ENCODE measurements around the gene HEATR3. TPM values are rescaled to one million over a fixed set of nuclear protein-coding genes. Genes with fewer than 3 reads are reported as not detected.

Gene HEATR3
- total and polyA plus RNA-seq, 12 donors: 5.3 to 35.3 (median 20.1) TPM

DNA sequence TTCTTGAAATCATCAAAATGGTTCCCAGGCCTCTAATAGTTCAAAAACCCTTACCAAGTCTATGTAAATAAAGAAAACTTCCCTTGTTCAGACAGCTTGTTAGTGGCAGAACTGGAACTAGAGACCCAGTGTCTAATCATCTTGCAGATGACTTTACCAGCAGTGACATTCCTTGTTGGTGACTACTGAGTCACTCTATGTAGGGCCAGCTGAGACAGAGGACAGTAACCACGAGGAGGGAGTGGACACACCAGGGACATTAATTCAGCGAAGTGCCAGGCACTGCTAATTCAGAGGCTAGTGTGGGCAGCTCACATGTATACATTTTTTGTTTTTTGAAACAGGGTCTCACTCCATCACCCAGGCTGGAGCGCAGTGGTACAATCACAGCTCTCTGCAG, 6.1 kb upstream of the HEATR3 start:
- Histone ChIP-seq H3K9me3 (replicated peaks in 1 of 3) (peaks cover 0 to 9% (median 0%) of the 10 kb centered on the region in 3 donors), H3K4me1 (replicated peaks in 1 of 2) (no peaks in the 10 kb centered on the region), H3K27ac (no peak overlapping the region), H3K4me3 (no peak overlapping the region), H3K36me3 (replicated peaks in 1 of 2) (no peaks in the 10 kb centered on the region), H3K27me3 (no peaks in the 10 kb centered on the region)
- intact Hi-C loops (cut with DNase I): no loop called here
- TF ChIP-seq, protein P1, sequence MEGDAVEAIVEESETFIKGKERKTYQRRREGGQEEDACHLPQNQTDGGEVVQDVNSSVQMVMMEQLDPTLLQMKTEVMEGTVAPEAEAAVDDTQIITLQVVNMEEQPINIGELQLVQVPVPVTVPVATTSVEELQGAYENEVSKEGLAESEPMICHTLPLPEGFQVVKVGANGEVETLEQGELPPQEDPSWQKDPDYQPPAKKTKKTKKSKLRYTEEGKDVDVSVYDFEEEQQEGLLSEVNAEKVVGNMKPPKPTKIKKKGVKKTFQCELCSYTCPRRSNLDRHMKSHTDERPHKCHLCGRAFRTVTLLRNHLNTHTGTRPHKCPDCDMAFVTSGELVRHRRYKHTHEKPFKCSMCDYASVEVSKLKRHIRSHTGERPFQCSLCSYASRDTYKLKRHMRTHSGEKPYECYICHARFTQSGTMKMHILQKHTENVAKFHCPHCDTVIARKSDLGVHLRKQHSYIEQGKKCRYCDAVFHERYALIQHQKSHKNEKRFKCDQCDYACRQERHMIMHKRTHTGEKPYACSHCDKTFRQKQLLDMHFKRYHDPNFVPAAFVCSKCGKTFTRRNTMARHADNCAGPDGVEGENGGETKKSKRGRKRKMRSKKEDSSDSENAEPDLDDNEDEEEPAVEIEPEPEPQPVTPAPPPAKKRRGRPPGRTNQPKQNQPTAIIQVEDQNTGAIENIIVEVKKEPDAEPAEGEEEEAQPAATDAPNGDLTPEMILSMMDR (IDR thresholded peaks at IDR 0.05): no peak
- TF ChIP-seq POLR2A (IDR thresholded peaks at IDR 0.05): no peak
- DNase-seq: no peak
- 63 to 97% (median 80%) methylated on average over 3 of the region's 3 CpGs for WGBS, 4 donors

DNA sequence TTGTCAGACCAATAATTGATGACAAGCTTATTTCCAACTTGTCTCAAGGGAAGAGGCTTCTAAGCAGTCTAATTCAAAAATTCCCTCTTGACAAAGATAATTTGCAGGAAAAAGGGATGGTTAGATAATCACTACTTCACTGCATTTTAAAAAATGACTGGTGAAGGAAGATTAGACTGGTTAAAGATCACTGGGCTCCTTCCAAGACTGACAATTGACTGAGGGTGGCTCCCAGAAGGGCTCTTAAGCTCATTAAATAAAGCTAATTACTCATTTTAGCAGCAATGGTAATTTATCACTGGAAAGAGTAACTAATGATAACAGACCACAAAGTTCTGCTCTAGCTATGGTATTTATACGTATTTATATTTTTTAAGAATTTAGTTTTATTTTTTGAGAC, 4.4 kb upstream of the HEATR3 start:
- H3K27me3 ChIP-seq: no peaks in the 10 kb centered on the region
- no peaks in the 10 kb centered on the region for H3K4me1 ChIP-seq (replicated peaks in 1 of 2)
- H3K27ac ChIP-seq: no peak overlapping the region
- 42 to 88% (median 78%) methylated on average over 1 of the region's 1 CpG for WGBS, 4 donors
- H3K9me3 ChIP-seq (replicated peaks in 1 of 3): peaks cover 0 to 2% (median 0%) of the 10 kb centered on the region in 3 donors
- intact Hi-C loops (cut with DNase I): no loop called here
- no peak for DNase-seq
- H3K36me3 ChIP-seq (replicated peaks in 1 of 2): no peaks in the 10 kb centered on the region
- no peak for TF ChIP-seq POLR2A (IDR thresholded peaks at IDR 0.05)
- TF ChIP-seq, protein P1 (IDR thresholded peaks at IDR 0.05): no peak
- H3K4me3 ChIP-seq: no peak overlapping the region

DNA sequence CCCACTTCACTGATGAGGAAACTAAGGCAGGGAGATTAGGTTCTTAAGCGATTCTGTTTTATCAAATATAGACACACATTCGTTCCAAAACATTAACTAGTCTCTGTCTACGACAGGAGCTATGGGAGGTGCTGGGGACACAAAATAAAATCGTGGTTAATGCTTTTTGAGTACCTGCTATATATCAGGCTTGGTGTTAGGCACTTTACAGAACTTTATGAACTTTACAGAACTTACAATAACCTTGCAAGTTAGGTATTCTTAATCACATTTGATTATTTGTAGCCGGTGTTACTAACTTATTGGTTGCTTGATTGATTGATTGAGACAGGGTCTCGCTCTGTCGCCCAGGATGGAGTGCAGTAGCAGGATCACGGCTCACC, 538 bp upstream of the HEATR3 start:
- H3K27me3 ChIP-seq: no peaks in the 10 kb centered on the region
- intact Hi-C loops (cut with DNase I): loop anchor here in 1 of 2 donors (5.0 kb wide), 1 partner anchor 147 kb away; no protein-coding TSS in a partner anchor

DNA sequence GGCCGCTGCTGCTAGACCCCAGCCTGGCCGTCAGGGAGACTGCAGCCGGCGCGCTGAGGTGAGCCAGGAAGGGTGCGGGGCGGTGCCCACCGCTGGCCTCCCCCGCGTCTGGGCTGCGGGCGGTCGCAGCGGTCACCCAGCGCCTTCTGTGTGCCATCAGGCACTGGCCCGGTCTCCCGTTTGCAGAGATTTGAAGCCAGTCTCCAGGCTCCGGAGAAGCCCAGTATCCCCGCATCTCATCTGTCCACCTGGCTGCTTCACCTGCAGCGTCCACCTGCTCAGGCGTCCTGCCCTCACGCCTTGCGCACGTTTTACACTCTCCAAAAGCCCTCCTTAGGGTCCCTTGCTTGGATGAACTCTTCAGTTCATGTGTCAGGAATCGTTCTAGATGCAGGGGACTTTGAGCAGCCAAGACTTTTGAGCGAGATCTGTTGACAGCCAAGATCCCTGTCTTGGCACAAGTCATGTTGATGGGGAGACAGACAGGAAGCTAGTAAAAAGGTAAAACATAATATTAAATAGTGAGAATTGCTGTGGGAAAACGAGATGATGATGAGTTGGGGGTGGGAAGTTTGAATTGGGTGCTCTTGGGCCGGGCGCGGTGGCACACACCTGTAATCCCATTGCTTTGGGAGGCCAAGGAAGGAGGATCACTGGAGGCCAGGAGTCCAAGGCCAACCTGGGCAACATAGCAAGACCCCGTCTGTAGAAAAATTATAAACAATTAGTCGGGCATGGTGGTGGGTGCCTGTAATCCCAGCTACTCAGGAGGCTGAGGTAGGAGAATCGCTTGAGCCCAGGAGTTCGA, 916 bp downstream of the HEATR3 start:
- Histone ChIP-seq H3K27ac (peak overlapping the region; percentile 90 to 99 (median 97)), H3K36me3 (replicated peaks in 1 of 2) (no peaks in the 10 kb centered on the region), H3K9me3 (replicated peaks in 1 of 3) (no peaks in the 10 kb centered on the region), H3K4me3 (peak overlapping the region; percentile 28 to 94 (median 80)), H3K27me3 (no peaks in the 10 kb centered on the region), H3K4me1 (replicated peaks in 1 of 2) (peaks cover 4 to 28% of the 10 kb centered on the region in 2 donors)
- no peak for DNase-seq
- TF ChIP-seq POLR2A (IDR thresholded peaks at IDR 0.05): no peak
- TF ChIP-seq, protein P1 (IDR thresholded peaks at IDR 0.05): no peak
- WGBS, 4 donors: 23 to 63% (median 34%) methylated on average over 11 to 34 of the region's 34 CpGs
- intact Hi-C loops (cut with DNase I): loop anchor here in 1 of 2 donors (5.0 kb wide), 1 partner anchor 146 kb away; no protein-coding TSS in a partner anchor

More for the DNA sequence above, 538 bp upstream of the HEATR3 start:
- WGBS, 4 donors: 70 to 81% (median 77%) methylated on average over 8 of the region's 8 CpGs
- H3K4me3 ChIP-seq: peak overlapping the region in 1 of 4 donors; percentile 94
- peak overlapping the region in 2 of 5 donors; percentile 97 to 99 for H3K27ac ChIP-seq
- no peaks in the 10 kb centered on the region for H3K9me3 ChIP-seq (replicated peaks in 1 of 3)
- no peaks in the 10 kb centered on the region for H3K36me3 ChIP-seq (replicated peaks in 1 of 2)
- TF ChIP-seq, protein P1 (IDR thresholded peaks at IDR 0.05): no peak
- TF ChIP-seq POLR2A (IDR thresholded peaks at IDR 0.05): no peak
- H3K4me1 ChIP-seq (replicated peaks in 1 of 2): peaks cover 4 to 21% of the 10 kb centered on the region in 2 donors
- DNase-seq: no peak

Measured in adrenal gland (tissue), 12 donors.